ENCODE measurements around the gene MAP2K7.

Gene MAP2K7

DNA sequence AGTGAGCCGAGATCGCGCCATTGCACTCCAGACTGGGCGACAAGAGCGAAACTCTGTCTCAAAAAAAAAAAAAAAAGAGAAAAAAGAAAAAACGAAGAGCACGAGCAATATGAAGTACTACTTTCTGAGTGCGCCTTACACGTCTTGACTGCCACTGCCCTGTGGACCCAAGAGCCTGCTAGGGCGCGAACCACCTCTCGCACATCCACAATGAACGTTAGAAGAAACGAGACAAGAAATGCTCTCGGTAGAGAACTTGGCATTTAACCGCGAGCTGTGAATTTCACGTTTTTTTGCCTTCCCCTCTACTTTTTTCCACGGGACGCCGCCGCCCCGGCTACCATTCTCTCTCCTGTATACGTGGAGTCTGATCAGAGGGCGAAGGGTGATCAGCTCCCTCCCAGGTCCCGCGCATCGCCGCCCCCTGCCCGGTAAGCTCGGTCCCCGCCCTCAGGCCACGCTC is 39.3 kb downstream of the MAP2K7 start:
- ATAC-seq = no peak; the same call in 2 of the 3 replicates
- no peak for TF ChIP-seq ZC3H10 (CRISPR knock-in tag; IDR thresholded peaks at IDR 0.05)
- TF ChIP-seq, protein P1, sequence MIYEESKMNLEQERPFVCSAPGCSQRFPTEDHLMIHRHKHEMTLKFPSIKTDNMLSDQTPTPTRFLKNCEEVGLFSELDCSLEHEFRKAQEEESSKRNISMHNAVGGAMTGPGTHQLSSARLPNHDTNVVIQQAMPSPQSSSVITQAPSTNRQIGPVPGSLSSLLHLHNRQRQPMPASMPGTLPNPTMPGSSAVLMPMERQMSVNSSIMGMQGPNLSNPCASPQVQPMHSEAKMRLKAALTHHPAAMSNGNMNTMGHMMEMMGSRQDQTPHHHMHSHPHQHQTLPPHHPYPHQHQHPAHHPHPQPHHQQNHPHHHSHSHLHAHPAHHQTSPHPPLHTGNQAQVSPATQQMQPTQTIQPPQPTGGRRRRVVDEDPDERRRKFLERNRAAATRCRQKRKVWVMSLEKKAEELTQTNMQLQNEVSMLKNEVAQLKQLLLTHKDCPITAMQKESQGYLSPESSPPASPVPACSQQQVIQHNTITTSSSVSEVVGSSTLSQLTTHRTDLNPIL (CRISPR knock-in tag; IDR thresholded peaks at IDR 0.05; ENCODE audit: low read depth) = no peak
- TF ChIP-seq, protein P2, sequence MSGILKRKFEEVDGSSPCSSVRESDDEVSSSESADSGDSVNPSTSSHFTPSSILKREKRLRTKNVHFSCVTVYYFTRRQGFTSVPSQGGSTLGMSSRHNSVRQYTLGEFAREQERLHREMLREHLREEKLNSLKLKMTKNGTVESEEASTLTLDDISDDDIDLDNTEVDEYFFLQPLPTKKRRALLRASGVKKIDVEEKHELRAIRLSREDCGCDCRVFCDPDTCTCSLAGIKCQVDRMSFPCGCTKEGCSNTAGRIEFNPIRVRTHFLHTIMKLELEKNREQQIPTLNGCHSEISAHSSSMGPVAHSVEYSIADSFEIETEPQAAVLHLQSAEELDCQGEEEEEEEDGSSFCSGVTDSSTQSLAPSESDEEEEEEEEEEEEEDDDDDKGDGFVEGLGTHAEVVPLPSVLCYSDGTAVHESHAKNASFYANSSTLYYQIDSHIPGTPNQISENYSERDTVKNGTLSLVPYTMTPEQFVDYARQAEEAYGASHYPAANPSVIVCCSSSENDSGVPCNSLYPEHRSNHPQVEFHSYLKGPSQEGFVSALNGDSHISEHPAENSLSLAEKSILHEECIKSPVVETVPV (CRISPR knock-in tag; IDR thresholded peaks at IDR 0.05) = no peak
- TF ChIP-seq, protein P3, sequence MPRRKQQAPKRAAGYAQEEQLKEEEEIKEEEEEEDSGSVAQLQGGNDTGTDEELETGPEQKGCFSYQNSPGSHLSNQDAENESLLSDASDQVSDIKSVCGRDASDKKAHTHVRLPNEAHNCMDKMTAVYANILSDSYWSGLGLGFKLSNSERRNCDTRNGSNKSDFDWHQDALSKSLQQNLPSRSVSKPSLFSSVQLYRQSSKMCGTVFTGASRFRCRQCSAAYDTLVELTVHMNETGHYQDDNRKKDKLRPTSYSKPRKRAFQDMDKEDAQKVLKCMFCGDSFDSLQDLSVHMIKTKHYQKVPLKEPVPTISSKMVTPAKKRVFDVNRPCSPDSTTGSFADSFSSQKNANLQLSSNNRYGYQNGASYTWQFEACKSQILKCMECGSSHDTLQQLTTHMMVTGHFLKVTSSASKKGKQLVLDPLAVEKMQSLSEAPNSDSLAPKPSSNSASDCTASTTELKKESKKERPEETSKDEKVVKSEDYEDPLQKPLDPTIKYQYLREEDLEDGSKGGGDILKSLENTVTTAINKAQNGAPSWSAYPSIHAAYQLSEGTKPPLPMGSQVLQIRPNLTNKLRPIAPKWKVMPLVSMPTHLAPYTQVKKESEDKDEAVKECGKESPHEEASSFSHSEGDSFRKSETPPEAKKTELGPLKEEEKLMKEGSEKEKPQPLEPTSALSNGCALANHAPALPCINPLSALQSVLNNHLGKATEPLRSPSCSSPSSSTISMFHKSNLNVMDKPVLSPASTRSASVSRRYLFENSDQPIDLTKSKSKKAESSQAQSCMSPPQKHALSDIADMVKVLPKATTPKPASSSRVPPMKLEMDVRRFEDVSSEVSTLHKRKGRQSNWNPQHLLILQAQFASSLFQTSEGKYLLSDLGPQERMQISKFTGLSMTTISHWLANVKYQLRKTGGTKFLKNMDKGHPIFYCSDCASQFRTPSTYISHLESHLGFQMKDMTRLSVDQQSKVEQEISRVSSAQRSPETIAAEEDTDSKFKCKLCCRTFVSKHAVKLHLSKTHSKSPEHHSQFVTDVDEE (CRISPR knock-in tag; IDR thresholded peaks at IDR 0.05) = no peak
- TF ChIP-seq ZFP3 (CRISPR knock-in tag; IDR thresholded peaks at IDR 0.05) = no peak
- TF ChIP-seq CSDC2 (CRISPR knock-in tag; IDR thresholded peaks at IDR 0.05) = no peak
- TF ChIP-seq, protein P4, sequence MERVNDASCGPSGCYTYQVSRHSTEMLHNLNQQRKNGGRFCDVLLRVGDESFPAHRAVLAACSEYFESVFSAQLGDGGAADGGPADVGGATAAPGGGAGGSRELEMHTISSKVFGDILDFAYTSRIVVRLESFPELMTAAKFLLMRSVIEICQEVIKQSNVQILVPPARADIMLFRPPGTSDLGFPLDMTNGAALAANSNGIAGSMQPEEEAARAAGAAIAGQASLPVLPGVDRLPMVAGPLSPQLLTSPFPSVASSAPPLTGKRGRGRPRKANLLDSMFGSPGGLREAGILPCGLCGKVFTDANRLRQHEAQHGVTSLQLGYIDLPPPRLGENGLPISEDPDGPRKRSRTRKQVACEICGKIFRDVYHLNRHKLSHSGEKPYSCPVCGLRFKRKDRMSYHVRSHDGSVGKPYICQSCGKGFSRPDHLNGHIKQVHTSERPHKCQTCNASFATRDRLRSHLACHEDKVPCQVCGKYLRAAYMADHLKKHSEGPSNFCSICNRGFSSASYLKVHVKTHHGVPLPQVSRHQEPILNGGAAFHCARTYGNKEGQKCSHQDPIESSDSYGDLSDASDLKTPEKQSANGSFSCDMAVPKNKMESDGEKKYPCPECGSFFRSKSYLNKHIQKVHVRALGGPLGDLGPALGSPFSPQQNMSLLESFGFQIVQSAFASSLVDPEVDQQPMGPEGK (CRISPR knock-in tag; IDR thresholded peaks at IDR 0.05; ENCODE audit: borderline replicate concordance) = no peak
- TF ChIP-seq PPARA (CRISPR knock-in tag; IDR thresholded peaks at IDR 0.05; ENCODE audit: borderline replicate concordance) = no peak
- no peak for TF ChIP-seq ESRRG (CRISPR knock-in tag; IDR thresholded peaks at IDR 0.05)
- no peak for TF ChIP-seq ZNF565 (CRISPR knock-in tag; conservative IDR thresholded peaks at IDR 0.05; ENCODE audit: low read depth)
- no peak for TF ChIP-seq SNAI2 (CRISPR knock-in tag; IDR thresholded peaks at IDR 0.05)
- TF ChIP-seq RARB (CRISPR knock-in tag; IDR thresholded peaks at IDR 0.05) = no peak
- TF ChIP-seq OSR1 (CRISPR knock-in tag; IDR thresholded peaks at IDR 0.05) = no peak
- TF ChIP-seq, protein P5, sequence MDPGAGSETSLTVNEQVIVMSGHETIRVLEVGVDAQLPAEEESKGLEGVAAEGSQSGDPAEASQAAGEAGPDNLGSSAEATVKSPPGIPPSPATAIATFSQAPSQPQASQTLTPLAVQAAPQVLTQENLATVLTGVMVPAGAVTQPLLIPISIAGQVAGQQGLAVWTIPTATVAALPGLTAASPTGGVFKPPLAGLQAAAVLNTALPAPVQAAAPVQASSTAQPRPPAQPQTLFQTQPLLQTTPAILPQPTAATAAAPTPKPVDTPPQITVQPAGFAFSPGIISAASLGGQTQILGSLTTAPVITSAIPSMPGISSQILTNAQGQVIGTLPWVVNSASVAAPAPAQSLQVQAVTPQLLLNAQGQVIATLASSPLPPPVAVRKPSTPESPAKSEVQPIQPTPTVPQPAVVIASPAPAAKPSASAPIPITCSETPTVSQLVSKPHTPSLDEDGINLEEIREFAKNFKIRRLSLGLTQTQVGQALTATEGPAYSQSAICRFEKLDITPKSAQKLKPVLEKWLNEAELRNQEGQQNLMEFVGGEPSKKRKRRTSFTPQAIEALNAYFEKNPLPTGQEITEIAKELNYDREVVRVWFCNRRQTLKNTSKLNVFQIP (CRISPR knock-in tag; IDR thresholded peaks at IDR 0.05; ENCODE audit: borderline replicate concordance, low read depth) = no peak

DNA sequence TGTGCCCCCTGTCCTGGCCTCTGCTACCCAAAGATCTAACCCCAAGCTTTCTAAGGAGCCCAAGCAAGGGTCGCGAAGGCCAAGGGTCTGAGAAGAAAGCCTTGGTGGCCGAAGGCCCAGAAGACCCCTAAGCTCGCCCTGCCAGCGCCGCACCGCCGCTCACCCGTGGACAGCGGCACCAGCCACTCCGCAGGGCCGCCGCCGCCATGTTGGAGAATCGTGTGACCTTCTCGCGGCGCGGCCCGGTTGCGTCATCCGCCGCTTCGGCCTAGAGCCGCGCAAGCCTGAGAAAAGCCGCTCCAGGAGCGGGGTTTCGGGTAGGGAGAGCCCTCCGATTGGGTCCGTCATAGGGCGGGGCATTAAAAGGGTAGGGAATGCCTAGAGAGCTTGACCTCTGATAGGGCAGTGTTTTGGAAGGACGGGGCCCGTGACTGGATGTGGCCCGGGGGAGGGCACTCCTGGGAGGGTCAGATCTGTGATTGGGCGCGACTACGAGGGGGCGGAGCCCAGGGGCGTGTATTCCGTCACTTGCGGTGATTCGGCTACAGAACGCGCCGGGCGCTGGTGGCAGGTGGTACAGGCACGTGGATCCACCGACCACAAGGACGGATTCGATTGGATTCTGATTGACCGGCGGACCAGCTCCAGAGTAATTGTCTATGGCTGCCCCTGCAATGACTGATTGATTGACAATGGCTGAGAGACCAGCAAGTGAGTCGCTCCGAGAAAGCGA is 39.9 kb downstream of the MAP2K7 start, which contains the start of gene TIMM44:
TIMM44 (minus strand) TSS at position 223 of the 733 bp plus-strand sequence; CDS start at position 208, 15 bp downstream.
- no peak for TF ChIP-seq ZFP3 (CRISPR knock-in tag; IDR thresholded peaks at IDR 0.05)
- TF ChIP-seq, protein P2 (CRISPR knock-in tag; IDR thresholded peaks at IDR 0.05) = no peak
- no peak for TF ChIP-seq RARB (CRISPR knock-in tag; IDR thresholded peaks at IDR 0.05)
- TF ChIP-seq ZNF8 (CRISPR knock-in tag; IDR thresholded peaks at IDR 0.05) = no peak
- no peak for TF ChIP-seq PPARA (CRISPR knock-in tag; IDR thresholded peaks at IDR 0.05; ENCODE audit: borderline replicate concordance)
- TF ChIP-seq, protein P1 (CRISPR knock-in tag; IDR thresholded peaks at IDR 0.05; ENCODE audit: low read depth) = no peak
- peak; percentile 99 for ATAC-seq
